Superior temporal gyrus (tissue), 1 donor: Measurements from ENCODE around the gene WDCP.
"Not testable (repeated sequence)": the region's sequence is repeated elsewhere in the genome, so short reads cannot be mapped to it uniquely, and the experiment has no call there.

Source experiments
- DNase-seq: peaks from one replicate; pipeline ENCODE4 v3.0.0-alpha.2; 2016; ENCODE audit errors: extremely low spot score

The WDCP gene

GRCh38 chr2:24058564-24059271, 11.5 kb upstream of the WDCP start:
- DNase-seq, result no peak

GRCh38 chr2:24055750-24056149, 8.6 kb upstream of the WDCP start:
- no peak for DNase-seq

GRCh38 chr2:24054366-24055010, 7.3 kb upstream of the WDCP start:
- no peak for DNase-seq

- DNase-seq, result no peak
These were observed 5.8 kb upstream of the WDCP start for GRCh38 chr2:24052951-24053350.

- no peak for DNase-seq
These were observed 4.6 kb upstream of the WDCP start for GRCh38 chr2:24051833-24052232.

GRCh38 chr2:24050041-24050979, 3.1 kb upstream of the WDCP start:
- DNase-seq, result no peak

- no peak for DNase-seq
These were observed 2.4 kb upstream of the WDCP start, which contains the start of gene FKBP1B for GRCh38 chr2:24049485-24050021. Gene FKBP1B, plus strand, starts transcription at chr2:24049741. Its CDS starts 109 bp downstream, at chr2:24049850.

GRCh38 chr2:24048769-24049484, 1.7 kb upstream of the WDCP start:
- DNase-seq, result no peak

GRCh38 chr2:24047703-24048033, 477 bp upstream of the WDCP start:
- DNase-seq, result no peak

- DNase-seq, result no peak
These were observed 627 bp downstream of the WDCP start for GRCh38 chr2:24046599-24046929.

GRCh38 chr2:24045511-24046508, 1.4 kb downstream of the WDCP start:
- no peak for DNase-seq

- DNase-seq, result not testable (repeated sequence)
These were observed 4.1 kb downstream of the WDCP start for GRCh38 chr2:24043133-24043532.

- DNase-seq, result no peak
These were observed 6.7 kb downstream of the WDCP start for GRCh38 chr2:24040511-24040910.

GRCh38 chr2:24038786-24039499, 8.2 kb downstream of the WDCP start:
- DNase-seq, result no peak

- no peak for DNase-seq
These were observed 21.0 kb downstream of the WDCP start for GRCh38 chr2:24026233-24026632.

- DNase-seq, result no peak
These were observed 22.1 kb downstream of the WDCP start for GRCh38 chr2:24024996-24025663.

- no peak for DNase-seq
These were observed 23.2 kb downstream of the WDCP start for GRCh38 chr2:24024018-24024417.

GRCh38 chr2:24022975-24023575, 24.1 kb downstream of the WDCP start:
- DNase-seq, result no peak
